ENCODE measurements around the gene WDFY4.

DNA sequence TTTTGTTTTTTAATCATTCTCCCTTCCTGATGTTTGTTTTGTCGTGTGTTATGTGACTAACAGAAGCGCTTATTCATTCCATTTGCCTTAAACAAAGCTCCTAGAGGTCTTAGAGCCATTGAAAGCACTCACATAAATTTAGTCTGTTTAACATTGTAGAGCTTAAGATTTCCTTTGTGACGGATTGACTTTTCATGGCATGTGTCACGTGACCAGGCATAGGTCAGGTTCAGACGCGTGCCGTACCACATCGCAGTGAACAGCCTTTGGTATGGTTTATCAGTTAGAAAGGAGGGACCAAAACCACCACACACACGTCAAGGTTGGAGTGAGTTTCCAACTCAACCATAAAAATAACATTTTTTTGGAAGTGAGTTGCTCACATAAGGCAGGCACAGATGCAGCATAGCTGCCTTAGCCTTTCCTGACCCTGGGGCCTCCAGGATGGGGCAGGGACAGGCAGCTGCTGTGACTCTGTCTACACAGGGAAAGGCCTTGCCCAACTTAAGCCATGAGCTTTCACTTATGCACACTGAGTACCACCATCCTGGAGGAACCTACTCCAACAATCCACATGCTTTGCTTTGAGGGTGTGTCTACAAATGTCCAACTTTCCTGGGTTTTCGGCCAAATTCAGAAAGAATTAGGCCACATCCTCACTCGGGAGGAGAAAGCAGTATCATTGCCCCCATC lies 55.5 kb downstream of the WDFY4 start:
- TF ChIP-seq L3MBTL2 (conservative IDR thresholded peaks at IDR 0.05) (no peak), SUZ12 (IDR thresholded peaks at IDR 0.05) (no peak)

All from HEK293T (cell line).